Neural cell (in vitro differentiated cells): Measurements from ENCODE around the gene ARHGAP20. TPM values are rescaled to one million over a fixed set of nuclear protein-coding genes. Genes with fewer than 3 reads are reported as not detected.

Experiments
- H2AFZ ChIP-seq: fragments of 200-600, 300-800 bp; sonication (generic), shearing (Covaris generic); 2 replicates; pipeline ENCODE4 v1.6.0; 2014; ENCODE audit warnings: low read depth, mild to moderate bottlenecking, antibody characterized with exemption, low read length, moderate library complexity
- H3F3A ChIP-seq: fragments of 200-600 bp; shearing (Covaris generic); 2 replicates; pipeline ENCODE4 v1.6.1; 2016; ENCODE audit warnings: mild to moderate bottlenecking, moderate library complexity, mixed read lengths, antibody characterized with exemption, low read length; ENCODE audit not compliant: insufficient read depth, poor library complexity, severe bottlenecking
- H3K27ac ChIP-seq: fragments of 200-600, 300-800 bp; sonication (generic), shearing (Covaris generic); 2 replicates; pipeline ENCODE4 v1.5.1; 2014; ENCODE audit warnings: mild to moderate bottlenecking, low read length, moderate library complexity
- H3K27me3 ChIP-seq: fragments of 300-800, 200-600 bp; sonication (generic), shearing (Covaris generic); 2 replicates; pipeline ENCODE4 v1.6.0; 2014; ENCODE audit warnings: mild to moderate bottlenecking, low read depth, low read length, moderate library complexity; ENCODE audit not compliant: insufficient read depth
- H3K36me3 ChIP-seq: fragments of 300-800, 200-600 bp; sonication (generic), shearing (Covaris generic); 2 replicates; pipeline ENCODE4 v1.5.1; 2014; ENCODE audit warnings: mild to moderate bottlenecking, antibody characterized with exemption, low read length, moderate library complexity; ENCODE audit not compliant: insufficient read depth
- H3K4me2 ChIP-seq: fragments of 300-800, 200-600 bp; sonication (generic), shearing (Covaris generic); 2 replicates; pipeline ENCODE4 v1.6.0; 2014; ENCODE audit warnings: mild to moderate bottlenecking, low read length
- H3K4me3 ChIP-seq: fragments of 300-800, 200-600 bp; sonication (generic), shearing (Covaris generic); 2 replicates; pipeline ENCODE4 v1.5.1; 2014; ENCODE audit warnings: mild to moderate bottlenecking, low read length, moderate library complexity
- H3K79me2 ChIP-seq: fragments of 200-600 bp; shearing (Covaris generic); replicated peaks from 2 replicates; pipeline ENCODE4 v1.6.0; 2014; ENCODE audit warnings: mild to moderate bottlenecking, low read length, moderate library complexity; ENCODE audit not compliant: insufficient read depth
- H3K9ac ChIP-seq: fragments of 300-800, 200-600 bp; sonication (generic), shearing (Covaris generic); 2 replicates; pipeline ENCODE4 v1.6.1; 2016; ENCODE audit warnings: mild to moderate bottlenecking, low read length, mixed read lengths
- H3K9me2 ChIP-seq: fragments of 200-600 bp; shearing (Covaris generic); 2 replicates; pipeline ENCODE4 v1.6.1; 2016; ENCODE audit warnings: mild to moderate bottlenecking, low read length, mixed read lengths; ENCODE audit not compliant: insufficient read depth
- H3K9me3 ChIP-seq: fragments of 200-600, 300-800 bp; sonication (generic), shearing (Covaris generic); 2 replicates; pipeline ENCODE4 v1.6.1; 2016; ENCODE audit warnings: mild to moderate bottlenecking, mixed run types, low read length, moderate library complexity, mixed read lengths
- H4K20me1 ChIP-seq: fragments of 200-600 bp; shearing (Covaris generic); 2 replicates; pipeline ENCODE4 v1.6.1; 2016; ENCODE audit warnings: mild to moderate bottlenecking, mixed run types; ENCODE audit not compliant: insufficient read depth
- CTCF ChIP-seq: fragments of 450-650 bp; IDR thresholded peaks from 2 replicates; pipeline ENCODE4 v1.5.1; 2014; ENCODE audit warnings: antibody characterized with exemption, mild to moderate bottlenecking, moderate library complexity; ENCODE audit not compliant: poor library complexity, severe bottlenecking
- EP300 ChIP-seq: fragments of 450-650 bp; conservative IDR thresholded peaks from 2 replicates; pipeline ENCODE4 v1.6.1; 2014; ENCODE audit warnings: antibody characterized with exemption, mild to moderate bottlenecking, moderate library complexity; ENCODE audit not compliant: poor library complexity, severe bottlenecking
- EZH2 ChIP-seq: fragments of 200-600, 300-800 bp; shearing (Covaris generic), sonication (generic); IDR thresholded peaks from 2 replicates; pipeline ENCODE4 v1.6.1; 2014; ENCODE audit warnings: antibody characterized with exemption, low read length, borderline replicate concordance, mild to moderate bottlenecking; ENCODE audit not compliant: insufficient read depth, poor library complexity, severe bottlenecking
- POLR2AphosphoS5 ChIP-seq: IDR thresholded peaks from 2 replicates; pipeline ENCODE4 v1.6.1; 2012
- RAD21 ChIP-seq: fragments of 450-650 bp; conservative IDR thresholded peaks from 2 replicates; pipeline ENCODE4 v1.6.1; 2014; ENCODE audit warnings: antibody characterized with exemption, mild to moderate bottlenecking, moderate library complexity
- SMC3 ChIP-seq: fragments of 450-650 bp; conservative IDR thresholded peaks from 2 replicates; pipeline ENCODE4 v1.6.1; 2014; ENCODE audit warnings: antibody characterized with exemption, mild to moderate bottlenecking, moderate library complexity; ENCODE audit not compliant: poor library complexity
- TAF1 ChIP-seq: IDR thresholded peaks from 2 replicates; pipeline ENCODE4 v1.6.1; 2012; ENCODE audit warnings: low read depth
- polyA plus RNA-seq: library from polyadenylated mRNA; depleted of rRNA; stranded (reverse); fragments of >200 nt; gene quantifications from 2 replicates; pipeline ENCODE4 v1.2.3, GENCODE V29; 2014
- TF ChIP-seq, protein P1 (sequence below): IDR thresholded peaks from 2 replicates; pipeline ENCODE4 v1.6.1; 2012; ENCODE audit warnings: borderline replicate concordance

The ARHGAP20 gene
- polyA plus RNA-seq, 1 donor from 2014 or later: 1.2 TPM

GRCh38 chr11:110571081-110571720 lies 141.0 kb downstream of the ARHGAP20 start:
- no peaks in the 10 kb centered on the region for H4K20me1 ChIP-seq
- no peak overlapping the region for H3K9ac ChIP-seq
- H3F3A ChIP-seq: no peaks in the 10 kb centered on the region
- H3K79me2 ChIP-seq: no peaks in the 10 kb centered on the region
- no peak overlapping the region for H2AFZ ChIP-seq
- no peaks in the 10 kb centered on the region for H3K9me3 ChIP-seq
- no peaks in the 10 kb centered on the region for H3K9me2 ChIP-seq
- no peak overlapping the region for H3K27ac ChIP-seq
- H3K4me3 ChIP-seq: no peak overlapping the region
- TF ChIP-seq POLR2AphosphoS5 (no peak), RAD21 (no peak)
- H3K4me2 ChIP-seq: no peak overlapping the region
- H3K36me3 ChIP-seq: no peaks in the 10 kb centered on the region
- no peaks in the 10 kb centered on the region for H3K27me3 ChIP-seq

DNA sequence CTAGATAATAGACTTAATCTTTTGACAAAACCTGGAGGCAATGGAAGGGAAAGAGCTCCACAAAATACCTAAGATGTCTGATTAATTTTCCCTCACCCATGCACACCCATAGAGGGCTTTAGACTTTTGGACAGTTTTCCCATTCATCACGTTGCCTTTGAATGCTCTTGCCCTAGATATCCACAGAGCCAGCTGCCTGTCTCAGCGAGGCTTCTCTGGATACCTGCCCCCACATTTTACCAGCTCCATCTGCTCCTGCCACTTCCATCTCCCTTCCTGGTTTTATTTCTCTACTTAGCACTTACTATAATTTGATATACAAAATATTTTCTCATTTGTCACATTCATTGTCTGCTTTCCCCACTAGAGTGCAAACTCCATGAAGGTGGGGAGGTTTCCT lies 145.7 kb downstream of the ARHGAP20 start:
- no peaks in the 10 kb centered on the region for H4K20me1 ChIP-seq
- no peak overlapping the region for H3K4me2 ChIP-seq
- H3K36me3 ChIP-seq: no peaks in the 10 kb centered on the region
- no peak overlapping the region for H2AFZ ChIP-seq
- H3K9me2 ChIP-seq: no peaks in the 10 kb centered on the region
- H3K27me3 ChIP-seq: no peaks in the 10 kb centered on the region
- H3K27ac ChIP-seq: no peak overlapping the region
- no peaks in the 10 kb centered on the region for H3K79me2 ChIP-seq
- no peak for TF ChIP-seq EP300
- TF ChIP-seq TAF1: no peak
- TF ChIP-seq, protein P1, sequence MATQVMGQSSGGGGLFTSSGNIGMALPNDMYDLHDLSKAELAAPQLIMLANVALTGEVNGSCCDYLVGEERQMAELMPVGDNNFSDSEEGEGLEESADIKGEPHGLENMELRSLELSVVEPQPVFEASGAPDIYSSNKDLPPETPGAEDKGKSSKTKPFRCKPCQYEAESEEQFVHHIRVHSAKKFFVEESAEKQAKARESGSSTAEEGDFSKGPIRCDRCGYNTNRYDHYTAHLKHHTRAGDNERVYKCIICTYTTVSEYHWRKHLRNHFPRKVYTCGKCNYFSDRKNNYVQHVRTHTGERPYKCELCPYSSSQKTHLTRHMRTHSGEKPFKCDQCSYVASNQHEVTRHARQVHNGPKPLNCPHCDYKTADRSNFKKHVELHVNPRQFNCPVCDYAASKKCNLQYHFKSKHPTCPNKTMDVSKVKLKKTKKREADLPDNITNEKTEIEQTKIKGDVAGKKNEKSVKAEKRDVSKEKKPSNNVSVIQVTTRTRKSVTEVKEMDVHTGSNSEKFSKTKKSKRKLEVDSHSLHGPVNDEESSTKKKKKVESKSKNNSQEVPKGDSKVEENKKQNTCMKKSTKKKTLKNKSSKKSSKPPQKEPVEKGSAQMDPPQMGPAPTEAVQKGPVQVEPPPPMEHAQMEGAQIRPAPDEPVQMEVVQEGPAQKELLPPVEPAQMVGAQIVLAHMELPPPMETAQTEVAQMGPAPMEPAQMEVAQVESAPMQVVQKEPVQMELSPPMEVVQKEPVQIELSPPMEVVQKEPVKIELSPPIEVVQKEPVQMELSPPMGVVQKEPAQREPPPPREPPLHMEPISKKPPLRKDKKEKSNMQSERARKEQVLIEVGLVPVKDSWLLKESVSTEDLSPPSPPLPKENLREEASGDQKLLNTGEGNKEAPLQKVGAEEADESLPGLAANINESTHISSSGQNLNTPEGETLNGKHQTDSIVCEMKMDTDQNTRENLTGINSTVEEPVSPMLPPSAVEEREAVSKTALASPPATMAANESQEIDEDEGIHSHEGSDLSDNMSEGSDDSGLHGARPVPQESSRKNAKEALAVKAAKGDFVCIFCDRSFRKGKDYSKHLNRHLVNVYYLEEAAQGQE: no peak
- TF ChIP-seq POLR2AphosphoS5: no peak
- no peak for TF ChIP-seq RAD21
- TF ChIP-seq SMC3: no peak
- TF ChIP-seq CTCF: no peak
- no peak for TF ChIP-seq EZH2
- no peak overlapping the region for H3K9ac ChIP-seq
- H3K9me3 ChIP-seq: no peaks in the 10 kb centered on the region
- H3F3A ChIP-seq: no peaks in the 10 kb centered on the region
- H3K4me3 ChIP-seq: no peak overlapping the region
